ENCODE measurements around the gene KIF18A. TPM values are rescaled to one million over a fixed set of nuclear protein-coding genes. Genes with fewer than 3 reads are reported as not detected.
"Not testable (repeated sequence)": the region's sequence is repeated elsewhere in the genome, so short reads cannot be mapped to it uniquely, and the experiment has no call there.

KIF18A gene
- total RNA-seq, 2 donors from 2014 or later: 4.1 to 10.2 TPM

GRCh38 chr11:28099715-28100114, 8.2 kb downstream of the KIF18A start:
- Histone ChIP-seq H3K36me3 (no peaks in the 10 kb centered on the region), H3K27me3 (no peaks in the 10 kb centered on the region), H3K9ac (ENCODE audit: low read depth in 2 of 2, low read length in 2 of 2) (no peak overlapping the region), H3K9me3 (no peaks in the 10 kb centered on the region), H3K27ac (no peak overlapping the region), H3K4me3 (no peak overlapping the region), H3K4me1 (no peaks in the 10 kb centered on the region)
- DNase-seq: no peak
- intact Hi-C loops (cut with DNase I): no loop called here
- no peak for TF ChIP-seq CTCF (IDR thresholded peaks at IDR 0.05)

DNA sequence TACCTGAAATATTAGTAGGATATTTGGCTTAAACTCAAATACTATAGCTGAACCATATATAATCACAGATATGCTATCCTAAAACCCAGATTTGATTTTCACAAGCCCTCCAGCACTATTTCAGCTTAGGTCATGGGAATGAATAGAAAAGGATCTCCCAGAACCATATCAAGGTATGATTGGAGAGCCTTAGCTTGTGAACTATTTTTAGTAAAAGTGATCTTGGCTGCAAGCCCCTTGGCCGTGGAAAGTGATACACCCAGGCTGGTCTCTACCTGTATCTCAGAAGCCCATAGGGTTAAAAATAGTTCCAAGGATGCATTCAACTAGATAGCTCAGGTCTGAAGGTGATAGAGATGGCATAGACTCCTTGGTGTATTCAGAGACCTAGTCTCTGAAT, 9.7 kb downstream of the KIF18A start:
- TF ChIP-seq CTCF (IDR thresholded peaks at IDR 0.05): no peak
- Histone ChIP-seq H3K9me3 (no peaks in the 10 kb centered on the region), H3K4me3 (no peak overlapping the region), H3K9ac (ENCODE audit: low read depth in 2 of 2, low read length in 2 of 2) (no peak overlapping the region), H3K4me1 (no peaks in the 10 kb centered on the region), H3K36me3 (no peaks in the 10 kb centered on the region), H3K27ac (no peak overlapping the region), H3K27me3 (no peaks in the 10 kb centered on the region)
- no peak for DNase-seq
- intact Hi-C loops (cut with DNase I): no loop called here

DNA sequence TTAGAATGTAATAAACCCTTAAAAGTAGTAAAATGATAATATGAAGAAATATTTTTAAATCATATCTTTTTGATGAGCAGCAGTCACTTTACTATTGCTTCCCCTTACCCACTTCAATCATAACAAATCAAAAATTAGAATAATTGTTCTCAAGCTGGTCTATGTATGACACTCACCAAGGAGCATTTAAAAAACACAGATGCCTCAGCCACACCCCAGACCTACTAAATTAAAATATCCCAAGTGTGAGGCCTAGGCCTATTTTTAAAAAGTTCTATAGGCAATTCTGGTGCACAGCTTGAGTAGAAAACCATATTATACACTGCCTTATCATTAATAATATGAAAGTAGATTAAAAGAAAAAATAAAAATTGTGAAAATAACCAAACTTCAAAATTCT, 15.2 kb downstream of the KIF18A start:
- no peak overlapping the region for H3K27ac ChIP-seq
- no peaks in the 10 kb centered on the region for H3K27me3 ChIP-seq
- H3K4me3 ChIP-seq: no peak overlapping the region
- intact Hi-C loops (cut with DNase I): no loop called here
- DNase-seq: no peak
- no peak overlapping the region for H3K9ac ChIP-seq (ENCODE audit: low read depth in 2 of 2, low read length in 2 of 2)
- no peak for TF ChIP-seq CTCF (IDR thresholded peaks at IDR 0.05)
- H3K4me1 ChIP-seq: no peaks in the 10 kb centered on the region
- no peaks in the 10 kb centered on the region for H3K9me3 ChIP-seq
- H3K36me3 ChIP-seq: no peaks in the 10 kb centered on the region

DNA sequence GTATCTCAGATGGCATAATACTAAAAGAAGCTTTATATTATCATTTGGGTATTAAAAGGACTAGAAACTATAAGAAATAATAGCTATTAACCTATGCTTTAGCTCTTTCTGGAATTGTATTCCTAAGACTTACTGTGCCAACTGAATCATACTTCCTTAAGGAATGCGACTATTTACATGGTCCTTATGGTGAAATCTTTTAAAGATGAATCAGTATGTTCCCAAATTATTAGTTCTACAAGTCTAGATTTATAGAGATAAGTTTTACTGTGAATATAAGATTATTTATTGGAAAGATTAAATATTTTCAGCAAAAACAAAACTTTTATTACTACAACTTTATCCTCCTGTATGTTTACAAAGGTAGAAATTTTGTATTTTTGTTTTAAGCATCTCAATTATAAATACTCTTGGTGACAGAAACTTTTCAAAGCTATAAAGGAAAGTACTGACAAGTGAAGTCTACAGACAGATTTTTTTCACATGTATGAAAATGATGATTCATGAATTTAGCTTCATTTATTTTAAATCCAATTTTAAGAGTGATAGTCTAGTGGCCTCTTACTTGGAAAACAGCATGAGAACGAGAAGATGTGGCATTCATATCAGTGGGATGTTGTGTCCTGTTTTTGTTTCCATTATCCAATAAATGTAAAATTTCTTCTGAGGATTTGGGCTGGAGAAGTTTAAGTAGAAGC, 17.8 kb downstream of the KIF18A start:
- DNase-seq: no peak
- Histone ChIP-seq H3K4me1 (no peaks in the 10 kb centered on the region), H3K9ac (ENCODE audit: low read depth in 2 of 2, low read length in 2 of 2) (no peak overlapping the region), H3K4me3 (no peak overlapping the region), H3K27ac (no peak overlapping the region), H3K9me3 (no peaks in the 10 kb centered on the region), H3K36me3 (no peaks in the 10 kb centered on the region), H3K27me3 (no peaks in the 10 kb centered on the region)
- intact Hi-C loops (cut with DNase I): no loop called here
- no peak for TF ChIP-seq CTCF (IDR thresholded peaks at IDR 0.05)

DNA sequence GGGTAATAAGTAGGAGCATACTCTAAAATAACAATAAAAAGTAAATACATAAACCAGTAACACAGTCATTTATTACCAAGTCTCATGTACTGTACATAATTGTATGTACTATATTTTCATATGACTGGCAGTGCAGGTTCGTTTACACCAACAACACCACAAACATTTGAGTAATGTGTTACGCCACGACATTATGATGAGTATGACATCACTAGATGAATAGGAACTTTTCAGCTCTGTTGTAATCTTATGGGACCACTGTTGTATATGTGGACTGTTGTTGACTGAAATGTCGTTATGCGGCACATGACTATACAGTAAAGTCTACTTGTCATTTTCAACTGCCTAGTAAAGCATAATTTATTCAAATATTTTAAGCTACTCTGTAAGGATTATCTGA, 18.6 kb downstream of the KIF18A start:
- Histone ChIP-seq H3K27ac (no peak overlapping the region), H3K27me3 (no peaks in the 10 kb centered on the region), H3K4me3 (no peak overlapping the region), H3K9ac (ENCODE audit: low read depth in 2 of 2, low read length in 2 of 2) (no peak overlapping the region), H3K9me3 (no peaks in the 10 kb centered on the region), H3K4me1 (no peaks in the 10 kb centered on the region), H3K36me3 (no peaks in the 10 kb centered on the region)
- TF ChIP-seq CTCF (IDR thresholded peaks at IDR 0.05): no peak
- no peak for DNase-seq
- intact Hi-C loops (cut with DNase I): no loop called here

DNA sequence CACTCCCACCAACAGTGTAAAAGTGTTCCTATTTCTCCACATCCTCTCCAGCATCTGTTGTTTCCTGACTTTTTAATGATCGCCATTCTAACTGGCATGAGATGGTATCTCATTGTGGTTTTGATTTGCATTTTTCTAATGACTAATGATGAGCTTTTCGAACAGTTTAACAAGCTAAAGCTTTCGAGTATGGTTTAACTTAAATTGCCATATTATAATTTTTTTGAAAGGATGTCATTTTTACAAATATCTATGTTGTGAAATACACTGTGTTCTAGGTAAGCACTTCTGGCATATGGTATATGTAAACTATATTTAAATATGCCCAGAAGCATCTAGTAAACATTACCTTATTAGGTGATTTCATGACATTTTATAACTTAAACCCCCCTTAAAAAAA, 20.3 kb downstream of the KIF18A start:
- H3K27ac ChIP-seq; H3K4me3 ChIP-seq; intact Hi-C loops (cut with DNase I); DNase-seq; H3K9ac ChIP-seq (ENCODE audit: low read depth in 2 of 2, low read length in 2 of 2); H3K36me3 ChIP-seq; H3K4me1 ChIP-seq; H3K27me3 ChIP-seq; H3K9me3 ChIP-seq: not testable (repeated sequence)

DNA sequence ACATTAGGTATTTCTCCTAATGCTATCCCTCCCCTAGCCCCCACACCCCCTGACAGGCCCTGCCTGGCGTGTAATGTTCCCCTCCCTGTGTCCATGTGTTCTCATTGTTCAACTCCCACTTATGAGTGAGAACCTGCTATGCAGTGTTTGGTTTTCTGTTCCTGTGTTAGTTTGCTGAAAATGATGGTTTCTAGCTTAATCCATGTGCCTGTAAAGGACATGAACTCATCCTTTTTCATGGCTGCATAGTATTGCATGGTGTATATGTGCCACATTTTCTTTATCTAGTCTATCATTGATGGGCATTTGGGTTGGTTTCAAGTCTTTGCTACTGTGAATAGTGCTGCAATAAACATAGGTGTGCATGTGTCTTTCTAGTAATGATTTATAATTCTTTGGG, 20.8 kb downstream of the KIF18A start:
- H3K27me3 ChIP-seq; H3K9me3 ChIP-seq; intact Hi-C loops (cut with DNase I); DNase-seq; H3K36me3 ChIP-seq; H3K4me3 ChIP-seq; H3K9ac ChIP-seq (ENCODE audit: low read depth in 2 of 2, low read length in 2 of 2); H3K27ac ChIP-seq; H3K4me1 ChIP-seq: not testable (repeated sequence)
